EL (cell line): ENCODE results near the gene IL34.
"Not testable (repeated sequence)": the region's sequence is repeated elsewhere in the genome, so short reads cannot be mapped to it uniquely, and the experiment has no call there.

Experiments
- DNase-seq: peaks from one replicate; pipeline ENCODE4 v3.0.0-alpha.2; 2016

Gene IL34

GRCh38 chr16:70646260-70647241 is at the start of gene IL34:
Gene IL34 (plus strand): TSS chr16:70646559. CDS start chr16:70646948, 389 bp downstream.
- DNase-seq = no peak

- DNase-seq = no peak
These were observed 49.1 kb upstream of the IL34 start for GRCh38 chr16:70597135-70597835.

DNA sequence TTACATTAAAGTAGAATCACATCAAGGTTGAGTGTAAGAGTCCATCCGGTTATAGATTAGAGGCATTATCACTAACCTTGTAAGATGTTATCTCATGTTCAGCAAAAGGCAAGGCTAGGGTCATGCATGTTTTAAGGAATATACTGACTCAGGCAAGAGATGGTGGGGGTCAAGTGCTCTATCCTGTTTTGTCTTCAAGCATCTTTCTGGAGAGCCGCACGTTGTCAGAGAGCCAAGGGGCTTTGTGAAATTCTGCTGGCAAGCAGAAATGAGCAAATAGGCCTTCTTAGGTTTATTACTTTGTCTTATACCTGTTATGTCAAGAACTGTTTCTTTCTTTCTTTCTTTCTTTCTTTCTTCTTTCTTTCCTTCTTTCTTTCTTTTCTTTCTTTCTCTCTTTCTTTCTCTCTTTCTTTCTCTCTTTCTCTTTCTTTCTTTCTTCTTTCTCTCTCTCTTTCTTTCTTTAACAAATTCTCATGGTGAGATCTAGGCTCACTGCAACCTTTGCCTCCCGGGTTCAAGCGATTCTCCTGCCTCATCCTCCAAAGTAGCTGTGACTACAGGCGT is 47.3 kb upstream of the IL34 start:
- no peak for DNase-seq

- DNase-seq = no peak
These were observed 45.6 kb upstream of the IL34 start for GRCh38 chr16:70600730-70601129.

GRCh38 chr16:70601576-70602575 is 44.5 kb upstream of the IL34 start:
- no peak for DNase-seq

- DNase-seq = no peak
These were observed 43.5 kb upstream of the IL34 start for GRCh38 chr16:70602831-70603230.

DNA sequence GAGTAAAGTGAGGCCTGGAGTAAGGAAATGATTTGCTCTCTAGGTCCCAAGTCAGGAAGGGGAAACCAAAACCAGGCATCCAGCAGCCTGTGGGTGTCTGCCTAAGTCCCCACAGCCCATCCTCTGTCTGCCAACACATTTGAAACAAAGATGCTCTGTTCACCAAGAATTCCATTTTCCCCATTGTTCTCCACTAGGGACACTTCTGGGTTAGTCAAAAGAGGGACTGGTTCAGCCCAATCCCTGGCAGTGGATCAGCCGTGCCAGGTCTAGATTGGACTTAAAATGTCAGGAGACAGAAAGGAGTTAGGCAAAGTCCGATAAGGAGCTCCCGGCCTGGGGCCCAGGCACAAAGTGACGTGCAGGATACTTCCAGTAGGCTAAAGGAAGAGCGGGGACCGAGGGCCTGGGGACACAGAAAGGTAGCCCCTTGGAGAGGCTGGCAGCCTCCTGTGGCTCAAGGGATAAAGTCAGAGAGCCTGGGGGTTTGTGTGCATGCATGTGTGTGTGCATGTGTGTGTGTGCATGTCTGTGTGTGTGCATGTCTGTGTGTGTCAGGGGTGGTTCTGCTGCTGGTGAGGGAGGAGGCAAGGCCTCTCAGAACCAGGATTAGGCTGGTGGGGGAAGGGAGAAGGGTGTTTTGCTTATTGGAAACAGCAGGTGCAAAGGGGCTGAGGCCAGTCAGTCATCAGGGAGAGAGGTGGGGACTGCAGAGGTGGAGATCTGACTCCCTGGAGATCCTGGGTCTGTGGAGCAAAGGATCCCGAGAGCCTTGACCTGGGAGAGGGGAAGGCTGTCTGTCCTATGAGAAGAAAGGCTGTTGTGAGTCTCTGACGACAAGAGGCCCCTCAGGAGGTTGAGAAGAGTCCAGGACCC is 41.7 kb upstream of the IL34 start:
- DNase-seq = no peak

GRCh38 chr16:70605283-70605657 is 41.1 kb upstream of the IL34 start:
- DNase-seq = no peak

DNA sequence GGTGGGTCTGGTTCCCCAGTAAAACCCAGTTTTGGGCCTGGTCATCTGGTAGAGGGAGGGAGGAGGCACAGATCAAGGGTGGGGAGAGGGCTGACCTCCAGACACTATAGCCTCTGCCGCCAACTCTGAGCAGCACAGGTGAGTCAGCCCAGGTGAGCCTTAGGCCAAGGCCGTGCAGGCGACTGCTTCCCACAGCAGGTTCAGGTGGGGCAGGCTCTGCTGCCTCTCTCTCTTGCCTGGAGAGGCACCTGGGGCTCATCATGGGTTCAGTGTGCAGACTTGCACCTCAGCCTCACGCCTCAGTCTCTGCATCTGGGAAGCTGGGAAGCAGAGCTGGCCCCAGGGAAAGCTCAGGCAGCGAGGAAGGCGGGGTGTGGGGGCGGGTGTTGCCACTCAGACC is 37.8 kb upstream of the IL34 start:
- DNase-seq = no peak

DNA sequence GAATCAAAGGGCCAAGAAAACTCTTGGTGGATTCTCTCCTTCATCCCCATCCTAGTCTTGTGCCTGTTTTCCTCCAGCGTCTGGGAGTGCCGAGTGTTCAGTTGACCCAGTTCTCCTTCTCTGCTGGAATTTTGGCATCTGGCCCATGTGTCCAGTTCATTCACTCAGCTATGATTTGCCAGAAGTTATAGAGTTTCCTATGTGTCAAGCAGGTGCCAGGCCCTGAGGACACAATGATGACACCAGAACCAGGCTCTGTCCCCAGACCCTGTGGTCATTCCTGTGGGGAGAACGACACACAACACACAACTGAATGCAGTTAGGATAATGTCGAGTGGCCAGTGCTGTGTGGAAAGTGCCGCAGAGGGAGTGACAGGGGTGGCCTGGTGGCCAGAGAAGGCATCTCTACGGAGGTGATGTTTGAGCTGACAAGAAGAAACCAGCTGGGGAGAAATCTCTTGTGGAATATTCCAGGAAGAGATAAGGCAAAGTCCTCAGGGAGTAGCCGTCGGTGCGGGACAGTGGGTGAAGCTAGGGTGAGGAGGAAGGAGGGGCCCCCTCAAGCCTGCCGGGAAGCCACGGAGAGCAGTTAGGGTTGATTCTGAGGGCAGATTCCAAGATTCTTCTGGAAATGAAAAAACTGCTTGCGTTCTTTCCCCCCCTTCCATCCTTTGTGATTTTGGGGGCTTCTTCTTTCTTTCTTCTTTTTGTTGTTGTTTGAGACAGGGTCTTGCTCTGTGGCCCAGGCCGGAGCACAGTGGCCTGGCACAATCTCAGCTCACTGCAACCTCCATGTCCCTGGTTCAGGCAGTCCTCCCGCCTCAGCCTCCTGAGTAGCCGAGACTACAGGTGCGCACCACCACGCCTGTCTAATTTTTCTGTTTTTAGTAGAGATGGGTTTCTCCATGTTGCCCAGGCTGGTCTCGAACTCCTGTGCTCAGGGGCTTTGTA is 35.8 kb upstream of the IL34 start:
- DNase-seq = no peak

GRCh38 chr16:70611224-70611598 is 35.1 kb upstream of the IL34 start:
- DNase-seq = no peak

- DNase-seq = no peak
These were observed 34.5 kb upstream of the IL34 start for GRCh38 chr16:70611785-70612303.

GRCh38 chr16:70612931-70613330 is 33.4 kb upstream of the IL34 start:
- no peak for DNase-seq

DNA sequence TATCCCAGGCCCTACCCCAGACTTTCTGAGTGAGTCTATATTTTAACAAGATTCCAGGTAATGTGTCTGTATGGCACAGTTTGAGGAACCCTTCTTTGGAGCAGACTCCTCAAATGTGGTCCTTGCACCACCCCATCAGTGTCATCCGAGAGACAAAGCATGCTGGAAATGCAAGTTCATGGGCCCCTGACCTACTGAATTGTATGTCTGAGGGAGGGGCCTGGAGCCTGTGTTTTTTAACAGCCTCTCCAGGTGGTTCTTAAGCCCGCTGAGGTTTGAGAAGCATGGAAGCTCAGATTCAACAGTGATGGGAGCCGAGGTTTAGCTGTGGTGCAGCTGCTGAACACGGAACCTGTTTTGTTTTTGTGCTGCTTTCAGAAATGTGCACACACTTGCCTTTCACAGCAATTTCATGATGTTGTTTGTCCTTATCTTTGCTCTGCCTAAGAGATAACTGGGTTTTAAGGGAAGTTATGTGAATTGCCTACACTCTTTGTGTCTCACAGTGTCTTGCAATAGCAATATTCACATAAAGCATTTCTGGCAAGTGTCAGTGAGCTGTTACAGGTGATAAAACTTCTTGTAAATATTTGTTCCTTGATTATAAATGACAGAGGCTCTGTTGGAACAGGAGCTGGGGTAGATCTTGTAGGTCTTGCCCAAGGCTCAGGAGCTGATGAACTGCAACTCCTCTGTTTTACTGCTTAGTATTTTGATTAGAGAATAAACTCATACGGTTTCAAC is 32.0 kb upstream of the IL34 start:
- DNase-seq = no peak

DNA sequence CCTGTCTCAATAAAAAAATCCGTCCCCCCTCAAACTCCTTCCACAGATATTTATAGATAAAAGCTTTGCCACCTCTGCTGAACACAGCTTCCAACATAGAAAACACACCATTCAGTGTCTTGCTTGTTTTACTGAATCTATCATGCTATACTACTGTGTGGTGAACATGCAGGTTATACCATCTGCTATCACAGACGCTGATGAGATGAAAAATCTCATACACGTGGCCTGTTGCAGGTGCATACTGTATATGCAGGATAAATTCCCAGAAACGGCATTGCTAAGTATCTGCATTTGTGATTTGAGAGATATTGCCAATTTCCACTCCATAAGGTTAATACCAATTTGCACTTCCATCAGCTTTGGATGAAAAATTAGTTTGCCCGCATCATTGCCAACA is 30.4 kb upstream of the IL34 start:
- no peak for DNase-seq

GRCh38 chr16:70621864-70622263 is 24.5 kb upstream of the IL34 start:
- DNase-seq = not testable (repeated sequence)

- DNase-seq = no peak
These were observed 18.7 kb upstream of the IL34 start for GRCh38 chr16:70627696-70628095.

DNA sequence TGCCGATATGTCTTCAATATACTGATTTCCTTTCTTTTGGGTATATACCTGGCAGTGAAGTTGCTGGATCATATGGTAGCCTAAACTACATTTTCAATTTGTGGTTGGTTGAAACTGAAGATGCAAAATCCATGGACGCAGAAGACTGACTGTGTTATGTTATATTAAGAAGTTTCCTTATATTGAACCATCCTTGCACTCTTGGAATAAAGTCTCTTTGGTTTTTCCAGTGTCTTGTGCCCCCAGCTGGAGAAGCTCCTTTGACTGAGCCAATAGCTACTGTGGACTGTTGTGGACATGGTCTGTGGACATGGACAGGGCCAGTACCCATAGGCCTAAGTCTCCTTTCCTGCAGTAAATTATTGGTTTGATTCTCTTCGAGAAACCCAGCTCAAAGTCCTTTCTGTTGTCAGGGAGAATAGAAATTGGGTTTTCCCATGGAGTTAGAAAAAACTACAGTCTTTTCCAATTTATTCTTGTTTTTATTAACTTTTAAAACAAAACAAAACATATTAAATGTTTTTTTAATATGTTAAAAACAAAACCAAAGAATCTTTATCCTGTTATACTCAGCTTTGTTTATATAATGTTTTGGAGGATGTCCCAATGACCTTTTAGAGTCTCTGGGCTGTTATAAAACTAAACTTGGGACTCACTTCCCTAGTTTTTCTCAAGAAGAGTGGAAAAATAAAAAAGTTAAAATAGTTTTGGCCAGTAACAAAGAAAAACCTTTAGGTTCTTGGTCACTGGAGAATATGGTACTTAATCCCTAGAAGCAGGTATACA is 15.2 kb upstream of the IL34 start:
- no peak for DNase-seq
